H1 (cell line): ENCODE results near the gene CRTAC1. TPM values are rescaled to one million over a fixed set of nuclear protein-coding genes. Genes with fewer than 3 reads are reported as not detected.
A peak's percentile ranks its signal among the peaks of the same experiment; 100 is the strongest.

ENCODE experiments used
- CTCF ChIA-PET: fragments of 300-600 bp; sonication (Branson Sonifier 250); formaldehyde crosslinking; loops from one replicate; lab custom pipeline; 2021; ENCODE audit not compliant: partially characterized antibody; lab: Charles Lee
- POLR2A ChIA-PET: fragments of 300-600 bp; sonication (Branson Sonifier 250); formaldehyde crosslinking; loops from one replicate; lab custom pipeline; 2021; ENCODE audit warnings: inconsistent platforms; ENCODE audit not compliant: partially characterized antibody; lab: Charles Lee
- DNase-seq, 2 experiments: peaks; one replicate each; pipeline versions ENCODE4 v3.0.0 to v3.0.0-alpha.2; 2010 to 2022; ENCODE audit warnings: low spot score in 2 of 2, low read depth in 1 of 2, mixed read lengths in 1 of 2
- FAIRE-seq: peaks from 2 replicates; lab custom pipeline; 2011; peaks lifted over from hg19 to GRCh38; lab: Jason Lieb, UNC
- H2AFZ ChIP-seq: 2 replicates; pipeline ENCODE4 v1.8.1; 2012; ENCODE audit warnings: low read length, inconsistent platforms
- H2AK5ac ChIP-seq: 2 replicates; pipeline ENCODE4 v1.6.1; 2013; ENCODE audit warnings: low read depth, low read length
- H2BK120ac ChIP-seq: replicated peaks from 2 replicates; pipeline ENCODE3; 2013; ENCODE audit warnings: low read depth, low read length, inconsistent platforms
- H2BK12ac ChIP-seq: 2 replicates; pipeline ENCODE4 v1.6.1; 2013; ENCODE audit warnings: low read depth, low read length
- H2BK15ac ChIP-seq: 2 replicates; pipeline ENCODE4 v1.6.1; 2013; ENCODE audit warnings: low read length
- H2BK20ac ChIP-seq: 2 replicates; pipeline ENCODE4 v1.6.1; 2013; ENCODE audit warnings: low read length
- H2BK5ac ChIP-seq: 2 replicates; pipeline ENCODE4 v1.6.1; 2013; ENCODE audit warnings: low read depth, low read length
- H3K14ac ChIP-seq: 2 replicates; pipeline ENCODE4 v1.6.1; 2013; ENCODE audit warnings: inconsistent platforms; ENCODE audit not compliant: insufficient read length
- H3K18ac ChIP-seq: 2 replicates; pipeline ENCODE4 v1.6.1; 2013; ENCODE audit warnings: low read length; ENCODE audit errors: extremely low read depth
- H3K23ac ChIP-seq: 2 replicates; pipeline ENCODE4 v1.6.1; 2013; ENCODE audit warnings: inconsistent platforms; ENCODE audit not compliant: insufficient read length
- H3K23me2 ChIP-seq: 2 replicates; pipeline ENCODE4 v1.6.1; 2013; ENCODE audit warnings: low read depth, low read length
- H3K27ac ChIP-seq: 2 replicates; pipeline ENCODE4 v1.6.1; 2011; ENCODE audit warnings: low read depth, low read length, inconsistent platforms
- H3K27me3 ChIP-seq, 4 experiments: replicated peaks in 1 of 4; 1 replicate in 1 of 4; 2 replicates in 3 of 4; pipeline versions ENCODE4 v1.6.1 to v1.8.1; 2011 to 2013; ENCODE audit warnings: low read length in 3 of 4, mild to moderate bottlenecking in 3 of 4, inconsistent platforms in 2 of 4, mixed read lengths in 2 of 4, moderate library complexity in 1 of 4; ENCODE audit not compliant: control insufficient read depth in 3 of 4, insufficient read depth in 3 of 4; ENCODE audit errors: extremely low read depth in 1 of 4
- H3K36me3 ChIP-seq, 4 experiments: 2 replicates each; pipeline versions ENCODE4 v1.6.1 to v1.8.1; 2011 to 2013; ENCODE audit warnings: mild to moderate bottlenecking in 4 of 4, low read length in 3 of 4, moderate library complexity in 2 of 4, control low read depth in 1 of 4, inconsistent platforms in 1 of 4; ENCODE audit not compliant: insufficient read depth in 4 of 4, control insufficient read depth in 2 of 4
- H3K4ac ChIP-seq: replicated peaks from 2 replicates; pipeline ENCODE3; 2013; ENCODE audit warnings: low read length, low read depth, mixed read lengths, inconsistent platforms; ENCODE audit not compliant: insufficient read length
- H3K4me1 ChIP-seq, 4 experiments: replicated peaks in 1 of 4; 1 replicate in 1 of 4; 2 replicates in 3 of 4; pipeline versions ENCODE4 v1.6.1 to v1.8.1; 2011 to 2013; ENCODE audit warnings: low read length in 3 of 4, inconsistent platforms in 2 of 4, mixed read lengths in 1 of 4; ENCODE audit not compliant: insufficient read depth in 4 of 4, control insufficient read depth in 3 of 4
- H3K4me2 ChIP-seq, 2 experiments: 2 replicates each; pipeline versions ENCODE4 v1.6.1 to v1.8.1; 2011 to 2013; ENCODE audit warnings: low read depth in 2 of 2, low read length in 2 of 2, control low read depth in 1 of 2, inconsistent platforms in 1 of 2, mild to moderate bottlenecking in 1 of 2; ENCODE audit not compliant: insufficient read depth in 1 of 2
- H3K4me3 ChIP-seq, 4 experiments: fragments of 200-600, 300-600 bp in 1 of 4; sonication (generic), shearing (Covaris generic), sonication (Bioruptor Twin) in 1 of 4; 2 replicates each; pipeline versions ENCODE4 v1.5.1 to v1.8.1; 2011 to 2016; ENCODE audit warnings: low read length in 4 of 4, low read depth in 3 of 4, control low read depth in 2 of 4, inconsistent platforms in 2 of 4, mild to moderate bottlenecking in 2 of 4, mixed read lengths in 1 of 4, moderate library complexity in 1 of 4; ENCODE audit not compliant: insufficient read depth in 2 of 4; ENCODE audit errors: extremely low read depth in 1 of 4
- H3K56ac ChIP-seq: replicated peaks from 2 replicates; pipeline ENCODE3; 2013; ENCODE audit warnings: low read depth, mild to moderate bottlenecking, mixed read lengths, low read length, inconsistent platforms; ENCODE audit not compliant: insufficient read length
- H3K79me1 ChIP-seq: 2 replicates; pipeline ENCODE4 v1.6.1; 2013; ENCODE audit warnings: low read depth, low read length, control low read depth
- H3K79me2 ChIP-seq, 2 experiments: 2 replicates each; pipeline versions ENCODE4 v1.6.1 to v1.8.1; 2012 to 2013; ENCODE audit warnings: low read length in 2 of 2, mild to moderate bottlenecking in 2 of 2, inconsistent platforms in 1 of 2; ENCODE audit not compliant: insufficient read depth in 2 of 2, control insufficient read depth in 1 of 2
- H3K9ac ChIP-seq, 4 experiments: replicated peaks in 1 of 4; 1 replicate in 1 of 4; 2 replicates in 3 of 4; pipeline versions ENCODE4 v1.6.1 to v1.8.1; 2011 to 2013; ENCODE audit warnings: low read depth in 3 of 4, low read length in 3 of 4, control low read depth in 2 of 4, mild to moderate bottlenecking in 2 of 4, moderate library complexity in 2 of 4, inconsistent platforms in 1 of 4; ENCODE audit errors: extremely low read depth in 1 of 4
- H3K9me3 ChIP-seq, 2 experiments: 2 replicates each; pipeline versions ENCODE4 v1.6.1 to v1.8.1; 2012 to 2013; ENCODE audit warnings: mild to moderate bottlenecking in 2 of 2, moderate library complexity in 2 of 2, control low read depth in 1 of 2, inconsistent platforms in 1 of 2, low read depth in 1 of 2, low read length in 1 of 2, mixed read lengths in 1 of 2; ENCODE audit not compliant: insufficient read depth in 2 of 2
- H4K20me1 ChIP-seq, 2 experiments: replicated peaks in 1 of 2; 2 replicates each; pipeline versions ENCODE3 to v1.8.1; 2011 to 2013; ENCODE audit warnings: inconsistent platforms in 2 of 2, low read length in 2 of 2, mild to moderate bottlenecking in 1 of 2; ENCODE audit not compliant: insufficient read depth in 2 of 2, control insufficient read depth in 1 of 2
- H4K5ac ChIP-seq: 2 replicates; pipeline ENCODE4 v1.6.1; 2013; ENCODE audit warnings: low read length, low read depth, mixed read lengths, inconsistent platforms; ENCODE audit not compliant: insufficient read length
- H4K8ac ChIP-seq: 2 replicates; pipeline ENCODE4 v1.8.0; 2013; ENCODE audit warnings: mild to moderate bottlenecking, moderate library complexity, low read length, inconsistent platforms; ENCODE audit not compliant: insufficient read depth; ENCODE audit errors: extremely low read depth
- H4K91ac ChIP-seq: replicated peaks from 2 replicates; pipeline ENCODE3; 2013; ENCODE audit warnings: low read length, mixed read lengths, inconsistent platforms; ENCODE audit not compliant: insufficient read length
- E2F6 ChIP-seq: IDR thresholded peaks from 2 replicates; pipeline ENCODE4 v1.6.1; 2012; ENCODE audit warnings: inconsistent platforms
- GTF2F1 ChIP-seq: IDR thresholded peaks from 2 replicates; pipeline ENCODE4 v1.6.1; 2012; ENCODE audit warnings: low read depth, low read length, improper control_type of control experiment, borderline replicate concordance
- SIRT6 ChIP-seq: IDR thresholded peaks from one replicate; pipeline ENCODE4 v1.7.1; 2012; ENCODE audit warnings: low read length, inconsistent platforms
- WGBS, 2 experiments: shearing (Covaris generic) in 1 of 2; methylation state at CpG; one replicate each; pipeline versions ENCODE4 v1.1.6 to v1.1.7; 2013 to 2015; ENCODE audit warnings: low lambda C conversion rate in 2 of 2, mixed read lengths in 2 of 2, inconsistent platforms in 1 of 2, low coverage in 1 of 2, missing lambda C conversion rate in 1 of 2; ENCODE audit not compliant: insufficient replicate concordance in 2 of 2, insufficient coverage in 1 of 2, insufficient read length in 1 of 2; ENCODE audit errors: extremely low coverage in 1 of 2, missing lambda C conversion rate in 1 of 2; 5-methylcytosine and 5-hydroxymethylcytosine counted together
- polyA plus RNA-seq, 7 experiments: library from polyadenylated mRNA; depleted of rRNA in 3 of 7; stranded (reverse) in 5 of 7; unstranded in 2 of 7; fragments of >200 nt in 5 of 7; fragments of 200-250 nt in 2 of 7; gene quantifications; 1 replicate in 5 of 7; 2 replicates in 1 of 7; 4 replicates in 1 of 7; pipeline versions ENCODE4 v1.2.1 to v1.2.3, GENCODE V29; 2011 to 2013; ENCODE audit warnings: missing spikeins in 2 of 7, mixed read lengths in 2 of 7
- total RNA-seq: library from RNA; stranded (reverse); fragmentation: NEBNext Ultra II Directional; extraction: Animal tissue kit (Norgen Biotek cat#: 25700); gene quantifications from 2 replicates; pipeline ENCODE4 v1.2.1, GENCODE V29; 2021

The CRTAC1 gene
- total and polyA plus RNA-seq, 2 of the 8 experiments (the other 6 are each of a cell fraction or from before 2014, with no cell fraction given), result 0.91 to 1.2 TPM

- POLR2A ChIA-PET, result no interaction called here
- DNase-seq (no peak), FAIRE-seq (no peak)
- H3K9ac ChIP-seq, result no peak overlapping the region
- no peak overlapping the region for H3K56ac ChIP-seq
- no peak overlapping the region for H3K18ac ChIP-seq
- no peak overlapping the region for H4K5ac ChIP-seq
- no peaks in the 10 kb centered on the region for H3K23me2 ChIP-seq
- peaks cover 0 to 2% (median 0%) of the 10 kb centered on the region in 4 experiments; a peak in 1 of 7 replicates for H3K27me3 ChIP-seq
- no peak overlapping the region for H3K4me2 ChIP-seq
- H2BK120ac ChIP-seq, result no peak overlapping the region
- H3K14ac ChIP-seq, result no peak overlapping the region
- peak overlapping the region; percentile 46; the same call in 1 of the 2 replicates for H2AFZ ChIP-seq
- no peak overlapping the region for H3K27ac ChIP-seq
- no peak overlapping the region for H2BK20ac ChIP-seq
- peaks cover 0 to 9% (median 2%) of the 10 kb centered on the region in 4 experiments; a peak in 2 of 7 replicates for H3K4me1 ChIP-seq
- H2BK15ac ChIP-seq, result no peak overlapping the region
- H4K8ac ChIP-seq, result no peak overlapping the region
- no peak overlapping the region for H2BK12ac ChIP-seq
- H3K4me3 ChIP-seq, result no peak overlapping the region
- 78% methylated on average over 6 of the region's 6 CpGs; no CpG with 5 or more reads in 1 of the 2 experiments for WGBS, 2 experiments
- H3K23ac ChIP-seq, result no peak overlapping the region
- H2BK5ac ChIP-seq, result no peak overlapping the region
- H3K4ac ChIP-seq, result no peak overlapping the region
- H2AK5ac ChIP-seq, result no peak overlapping the region
- CTCF ChIA-PET, result interaction anchor here (1.3 to 1.9 kb wide), 3 partner anchors 15 to 21 kb away, joined by 3 to 11 read pairs (median 7); no protein-coding TSS in a partner anchor
- H3K9me3 ChIP-seq, result no peaks in the 10 kb centered on the region
- H3K79me1 ChIP-seq, result no peaks in the 10 kb centered on the region
- H3K36me3 ChIP-seq, result no peaks in the 10 kb centered on the region
- no peaks in the 10 kb centered on the region for H4K20me1 ChIP-seq
- H4K91ac ChIP-seq, result no peak overlapping the region
- no peaks in the 10 kb centered on the region for H3K79me2 ChIP-seq
- no peak for TF ChIP-seq GTF2F1
- no peak for TF ChIP-seq SIRT6
- no peak for TF ChIP-seq E2F6
Measured at GRCh38 chr10:98062424-98062823, 32.0 kb upstream of the CRTAC1 start.
